Measurements from ENCODE around the gene ADGRB2.

ADGRB2 gene

DNA sequence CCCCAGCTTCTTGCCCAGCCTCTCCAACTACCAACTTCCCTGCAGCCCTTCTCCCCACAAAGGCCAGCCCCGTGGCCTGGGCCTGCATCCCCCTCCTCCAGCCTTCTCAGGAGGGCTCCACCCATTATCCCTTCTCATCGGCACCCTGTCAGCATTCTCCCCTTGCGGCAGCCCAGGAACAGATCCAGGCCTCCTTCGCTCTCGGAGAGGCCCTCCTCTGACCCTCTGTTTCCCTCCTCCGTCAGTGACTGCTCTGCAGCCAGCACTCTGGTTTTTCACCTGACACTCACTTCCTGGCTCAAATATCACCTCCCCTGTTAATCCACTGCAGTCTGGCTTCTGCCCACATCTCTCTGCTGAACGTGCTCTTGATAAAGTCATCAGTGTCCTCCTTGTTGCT, 17.5 kb downstream of the ADGRB2 start:
- no peaks in the 10 kb centered on the region for H3K36me3 ChIP-seq (ENCODE audit: control insufficient read depth in 1 of 2, insufficient read depth in 2 of 2, low read length in 2 of 2)
- H3K23ac ChIP-seq (ENCODE audit: low read length) = no peak overlapping the region
- no peak overlapping the region for H3K18ac ChIP-seq (ENCODE audit: low read length)
- no peaks in the 10 kb centered on the region for H3K27me3 ChIP-seq (ENCODE audit: insufficient read depth, low read length)
- no peaks in the 10 kb centered on the region for H3K9me3 ChIP-seq (ENCODE audit: insufficient read depth, low read depth, low read length)
- H3K79me1 ChIP-seq (ENCODE audit: low read length) = peaks cover 5% of the 10 kb centered on the region
- no CpG with 5 or more reads among the region's 7 CpGs for WGBS (ENCODE audit: extremely low coverage, insufficient coverage, insufficient read length)
- no peak overlapping the region for H4K12ac ChIP-seq (ENCODE audit: low read depth, low read length)
- peaks cover 28 to 35% of the 10 kb centered on the region in 2 experiments for H3K4me1 ChIP-seq (ENCODE audit: control insufficient read depth in 1 of 2, insufficient read depth in 2 of 2, low read length in 2 of 2)
- H4K91ac ChIP-seq (ENCODE audit: low read depth, low read length) = no peak overlapping the region
- no peak overlapping the region for H4K8ac ChIP-seq (ENCODE audit: low read depth, low read length)
- no peak overlapping the region for H3K9ac ChIP-seq (ENCODE audit: low read length)
- DNase-seq = no peak
- no peak overlapping the region for H3K4ac ChIP-seq (ENCODE audit: low read depth, low read length)
- no peak overlapping the region for H2BK12ac ChIP-seq (ENCODE audit: low read length)
- no peak overlapping the region for H3K27ac ChIP-seq (ENCODE audit: low read depth, low read length)
- no peaks in the 10 kb centered on the region for H3K79me2 ChIP-seq (ENCODE audit: control insufficient read depth, insufficient read depth, low read length, poor library complexity)
- no peak overlapping the region for H3K4me2 ChIP-seq (ENCODE audit: low read length)
- no peak overlapping the region for H2AFZ ChIP-seq (ENCODE audit: insufficient read depth, low read length, poor library complexity)
- H2BK120ac ChIP-seq (ENCODE audit: insufficient read depth, low read length, poor library complexity) = no peak overlapping the region
- no peak overlapping the region for H2BK5ac ChIP-seq (ENCODE audit: low read depth, low read length, poor library complexity)
- no peak overlapping the region for H2AK5ac ChIP-seq (ENCODE audit: low read length)
- H3K4me3 ChIP-seq (ENCODE audit: low read depth, low read length) = no peak overlapping the region
- no peak overlapping the region for H3K14ac ChIP-seq (ENCODE audit: low read length)

- H3K36me3 ChIP-seq (ENCODE audit: control insufficient read depth in 1 of 2, insufficient read depth in 2 of 2, low read length in 2 of 2) = peaks cover 0 to 3% of the 10 kb centered on the region in 2 experiments
- no peaks in the 10 kb centered on the region for H3K79me2 ChIP-seq (ENCODE audit: control insufficient read depth, insufficient read depth, low read length, poor library complexity)
- H2BK120ac ChIP-seq (ENCODE audit: insufficient read depth, low read length, poor library complexity) = no peak overlapping the region
- H3K4me3 ChIP-seq (ENCODE audit: low read depth, low read length) = no peak overlapping the region
- no peak overlapping the region for H3K4me2 ChIP-seq (ENCODE audit: low read length)
- H3K27me3 ChIP-seq (ENCODE audit: insufficient read depth, low read length) = no peaks in the 10 kb centered on the region
- H2AK5ac ChIP-seq (ENCODE audit: low read length) = no peak overlapping the region
- H2BK12ac ChIP-seq (ENCODE audit: low read length) = peak overlapping the region; percentile 1
- peak overlapping the region; percentile 20 for H4K91ac ChIP-seq (ENCODE audit: low read depth, low read length)
- no peak overlapping the region for H3K14ac ChIP-seq (ENCODE audit: low read length)
- no peak overlapping the region for H3K18ac ChIP-seq (ENCODE audit: low read length)
- no peaks in the 10 kb centered on the region for H3K9me3 ChIP-seq (ENCODE audit: insufficient read depth, low read depth, low read length)
- no peak overlapping the region for H4K8ac ChIP-seq (ENCODE audit: low read depth, low read length)
- no peak overlapping the region for H3K27ac ChIP-seq (ENCODE audit: low read depth, low read length)
- no peak overlapping the region for H2BK5ac ChIP-seq (ENCODE audit: low read depth, low read length, poor library complexity)
- H2AFZ ChIP-seq (ENCODE audit: insufficient read depth, low read length, poor library complexity) = no peak overlapping the region
- H3K23ac ChIP-seq (ENCODE audit: low read length) = no peak overlapping the region
- no peak overlapping the region for H3K9ac ChIP-seq (ENCODE audit: low read length)
- peaks cover 5% of the 10 kb centered on the region for H3K79me1 ChIP-seq (ENCODE audit: low read length)
- no peak overlapping the region for H3K4ac ChIP-seq (ENCODE audit: low read depth, low read length)
- no peak for DNase-seq
- WGBS (ENCODE audit: extremely low coverage, insufficient coverage, insufficient read length) = no CpG with 5 or more reads among the region's 15 CpGs
- H4K12ac ChIP-seq (ENCODE audit: low read depth, low read length) = no peak overlapping the region
- peaks cover 28 to 35% of the 10 kb centered on the region in 2 experiments for H3K4me1 ChIP-seq (ENCODE audit: control insufficient read depth in 1 of 2, insufficient read depth in 2 of 2, low read length in 2 of 2)
These were observed 18.0 kb downstream of the ADGRB2 start for GRCh38 chr1:31745946-31746670.

GRCh38 chr1:31745096-31745945, 18.8 kb downstream of the ADGRB2 start:
- peaks cover 28 to 32% of the 10 kb centered on the region in 2 experiments for H3K4me1 ChIP-seq (ENCODE audit: control insufficient read depth in 1 of 2, insufficient read depth in 2 of 2, low read length in 2 of 2)
- H2BK120ac ChIP-seq (ENCODE audit: insufficient read depth, low read length, poor library complexity) = no peak overlapping the region
- H3K27me3 ChIP-seq (ENCODE audit: insufficient read depth, low read length) = no peaks in the 10 kb centered on the region
- no peak overlapping the region for H3K4me2 ChIP-seq (ENCODE audit: low read length)
- no peak overlapping the region for H4K8ac ChIP-seq (ENCODE audit: low read depth, low read length)
- peaks cover 5% of the 10 kb centered on the region for H3K79me1 ChIP-seq (ENCODE audit: low read length)
- H3K14ac ChIP-seq (ENCODE audit: low read length) = no peak overlapping the region
- H4K12ac ChIP-seq (ENCODE audit: low read depth, low read length) = no peak overlapping the region
- no peak overlapping the region for H3K9ac ChIP-seq (ENCODE audit: low read length)
- H2AFZ ChIP-seq (ENCODE audit: insufficient read depth, low read length, poor library complexity) = no peak overlapping the region
- no peak overlapping the region for H3K4ac ChIP-seq (ENCODE audit: low read depth, low read length)
- no peak overlapping the region for H3K23ac ChIP-seq (ENCODE audit: low read length)
- H3K18ac ChIP-seq (ENCODE audit: low read length) = no peak overlapping the region
- whole genome bisulfite sequencing (ENCODE audit: extremely low coverage, insufficient coverage, insufficient read length) = no CpG with 5 or more reads among the region's 4 CpGs
- no peak overlapping the region for H2AK5ac ChIP-seq (ENCODE audit: low read length)
- no peak overlapping the region for H3K27ac ChIP-seq (ENCODE audit: low read depth, low read length)
- H2BK12ac ChIP-seq (ENCODE audit: low read length) = no peak overlapping the region
- H4K91ac ChIP-seq (ENCODE audit: low read depth, low read length) = no peak overlapping the region
- H3K79me2 ChIP-seq (ENCODE audit: control insufficient read depth, insufficient read depth, low read length, poor library complexity) = no peaks in the 10 kb centered on the region
- no peaks in the 10 kb centered on the region for H3K9me3 ChIP-seq (ENCODE audit: insufficient read depth, low read depth, low read length)
- peaks cover 0 to 3% of the 10 kb centered on the region in 2 experiments for H3K36me3 ChIP-seq (ENCODE audit: control insufficient read depth in 1 of 2, insufficient read depth in 2 of 2, low read length in 2 of 2)
- no peak overlapping the region for H3K4me3 ChIP-seq (ENCODE audit: low read depth, low read length)
- peak; percentile 95 for DNase-seq
- H2BK5ac ChIP-seq (ENCODE audit: low read depth, low read length, poor library complexity) = no peak overlapping the region

- WGBS (ENCODE audit: extremely low coverage, insufficient coverage, insufficient read length) = no CpG with 5 or more reads among the region's 28 CpGs
- no peak for DNase-seq
These were observed 19.8 kb downstream of the ADGRB2 start for GRCh38 chr1:31744165-31744888.

More at GRCh38 chr1:31744165-31744888, 19.8 kb downstream of the ADGRB2 start:
- no peak overlapping the region for H3K4me2 ChIP-seq (ENCODE audit: low read length)
- no peak overlapping the region for H2BK12ac ChIP-seq (ENCODE audit: low read length)
- H4K91ac ChIP-seq (ENCODE audit: low read depth, low read length) = no peak overlapping the region
- no peak overlapping the region for H2AK5ac ChIP-seq (ENCODE audit: low read length)
- no peak overlapping the region for H2BK120ac ChIP-seq (ENCODE audit: insufficient read depth, low read length, poor library complexity)
- no peak overlapping the region for H2BK5ac ChIP-seq (ENCODE audit: low read depth, low read length, poor library complexity)
- H3K18ac ChIP-seq (ENCODE audit: low read length) = no peak overlapping the region
- H3K4me3 ChIP-seq (ENCODE audit: low read depth, low read length) = peak overlapping the region; percentile 26
- H3K79me1 ChIP-seq (ENCODE audit: low read length) = peaks cover 5% of the 10 kb centered on the region
- peaks cover 28 to 32% of the 10 kb centered on the region in 2 experiments for H3K4me1 ChIP-seq (ENCODE audit: control insufficient read depth in 1 of 2, insufficient read depth in 2 of 2, low read length in 2 of 2)
- peaks cover 0 to 3% of the 10 kb centered on the region in 2 experiments for H3K36me3 ChIP-seq (ENCODE audit: control insufficient read depth in 1 of 2, insufficient read depth in 2 of 2, low read length in 2 of 2)
- H3K4ac ChIP-seq (ENCODE audit: low read depth, low read length) = no peak overlapping the region
- H3K79me2 ChIP-seq (ENCODE audit: control insufficient read depth, insufficient read depth, low read length, poor library complexity) = no peaks in the 10 kb centered on the region
- no peak overlapping the region for H3K27ac ChIP-seq (ENCODE audit: low read depth, low read length)
- no peak overlapping the region for H3K9ac ChIP-seq (ENCODE audit: low read length)
- no peak overlapping the region for H4K12ac ChIP-seq (ENCODE audit: low read depth, low read length)
- no peak overlapping the region for H3K23ac ChIP-seq (ENCODE audit: low read length)
- H3K27me3 ChIP-seq (ENCODE audit: insufficient read depth, low read length) = no peaks in the 10 kb centered on the region
- no peak overlapping the region for H3K14ac ChIP-seq (ENCODE audit: low read length)
- no peaks in the 10 kb centered on the region for H3K9me3 ChIP-seq (ENCODE audit: insufficient read depth, low read depth, low read length)
- no peak overlapping the region for H2AFZ ChIP-seq (ENCODE audit: insufficient read depth, low read length, poor library complexity)
- H4K8ac ChIP-seq (ENCODE audit: low read depth, low read length) = no peak overlapping the region
